Hepatocyte (in vitro differentiated cells): ENCODE results near the gene MPDZ.

Source experiments
- EZH2 ChIP-seq: fragments of 200-600 bp; sonication (generic); IDR thresholded peaks from 2 replicates; pipeline ENCODE4 v1.6.1; 2016; ENCODE audit warnings: antibody characterized with exemption, mild to moderate bottlenecking, borderline replicate concordance
- TF ChIP-seq, protein P1 (sequence below): fragments of 200-600 bp; sonication (generic); IDR thresholded peaks from 2 replicates; pipeline ENCODE4 v1.5.1; 2016; ENCODE audit warnings: antibody characterized with exemption, mild to moderate bottlenecking; ENCODE audit not compliant: poor library complexity

GRCh38 chr9:13149454-13149853, 130.0 kb downstream of the MPDZ start:
- TF ChIP-seq, protein P1, sequence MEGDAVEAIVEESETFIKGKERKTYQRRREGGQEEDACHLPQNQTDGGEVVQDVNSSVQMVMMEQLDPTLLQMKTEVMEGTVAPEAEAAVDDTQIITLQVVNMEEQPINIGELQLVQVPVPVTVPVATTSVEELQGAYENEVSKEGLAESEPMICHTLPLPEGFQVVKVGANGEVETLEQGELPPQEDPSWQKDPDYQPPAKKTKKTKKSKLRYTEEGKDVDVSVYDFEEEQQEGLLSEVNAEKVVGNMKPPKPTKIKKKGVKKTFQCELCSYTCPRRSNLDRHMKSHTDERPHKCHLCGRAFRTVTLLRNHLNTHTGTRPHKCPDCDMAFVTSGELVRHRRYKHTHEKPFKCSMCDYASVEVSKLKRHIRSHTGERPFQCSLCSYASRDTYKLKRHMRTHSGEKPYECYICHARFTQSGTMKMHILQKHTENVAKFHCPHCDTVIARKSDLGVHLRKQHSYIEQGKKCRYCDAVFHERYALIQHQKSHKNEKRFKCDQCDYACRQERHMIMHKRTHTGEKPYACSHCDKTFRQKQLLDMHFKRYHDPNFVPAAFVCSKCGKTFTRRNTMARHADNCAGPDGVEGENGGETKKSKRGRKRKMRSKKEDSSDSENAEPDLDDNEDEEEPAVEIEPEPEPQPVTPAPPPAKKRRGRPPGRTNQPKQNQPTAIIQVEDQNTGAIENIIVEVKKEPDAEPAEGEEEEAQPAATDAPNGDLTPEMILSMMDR: no peak
- TF ChIP-seq EZH2: no peak
